T-helper 1 cell treated with Interleukin-12 subunit alpha and Interleukin-12 subunit beta and Interleukin-4 antibody, amounts not matched to agents 30 μg/mL and 1 μg/mL, for 36 hours (primary cell): ENCODE measurements around the gene REV1.
"Not testable (repeated sequence)": the region's sequence is repeated elsewhere in the genome, so short reads cannot be mapped to it uniquely, and the experiment has no call there.

Experiments
- H3K27ac Mint-ChIP-seq: one replicate; pipeline ENCODE4 v1.8.0; 2021; ENCODE audit warnings: mild to moderate bottlenecking, mixed read lengths
- H3K27me3 Mint-ChIP-seq: one replicate; pipeline ENCODE4 v1.8.0; 2021; ENCODE audit warnings: low read depth, mixed read lengths
- H3K36me3 Mint-ChIP-seq: one replicate; pipeline ENCODE4 v1.8.0; 2021; ENCODE audit warnings: low read depth, mixed read lengths
- H3K4me1 Mint-ChIP-seq: one replicate; pipeline ENCODE4 v1.8.0; 2021; ENCODE audit warnings: low read depth, mixed read lengths
- H3K4me3 Mint-ChIP-seq: one replicate; pipeline ENCODE4 v1.8.0; 2021; ENCODE audit warnings: mild to moderate bottlenecking, moderate library complexity, mixed read lengths
- H3K9me3 Mint-ChIP-seq: one replicate; pipeline ENCODE4 v1.8.0; 2021; ENCODE audit warnings: mixed read lengths

Gene REV1

DNA sequence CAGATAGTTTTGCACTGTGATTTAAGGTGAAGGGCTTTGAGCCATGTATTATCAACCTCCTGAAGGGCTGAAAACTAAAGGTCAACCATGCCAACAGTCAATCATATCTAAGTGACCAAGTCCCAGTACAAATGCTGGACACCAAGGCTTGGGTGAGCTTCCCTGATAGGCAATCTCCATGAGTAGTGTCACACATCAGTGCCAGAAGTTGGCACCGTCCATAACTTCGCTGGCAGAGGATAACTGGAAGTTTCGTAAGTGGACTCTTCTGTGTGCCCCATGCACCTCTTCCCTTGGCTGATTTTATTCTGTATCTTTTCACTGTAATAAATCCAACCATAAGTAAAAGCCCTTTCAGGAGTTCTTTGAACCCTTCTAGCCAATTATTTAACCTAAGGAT lies 13.2 kb downstream of the REV1 start:
- no peaks in the 10 kb centered on the region for H3K9me3 Mint-ChIP-seq
- H3K27me3 Mint-ChIP-seq = no peaks in the 10 kb centered on the region
- no peak overlapping the region for H3K27ac Mint-ChIP-seq
- peaks cover 5% of the 10 kb centered on the region for H3K36me3 Mint-ChIP-seq
- no peak overlapping the region for H3K4me3 Mint-ChIP-seq
- peaks cover 15% of the 10 kb centered on the region for H3K4me1 Mint-ChIP-seq

DNA sequence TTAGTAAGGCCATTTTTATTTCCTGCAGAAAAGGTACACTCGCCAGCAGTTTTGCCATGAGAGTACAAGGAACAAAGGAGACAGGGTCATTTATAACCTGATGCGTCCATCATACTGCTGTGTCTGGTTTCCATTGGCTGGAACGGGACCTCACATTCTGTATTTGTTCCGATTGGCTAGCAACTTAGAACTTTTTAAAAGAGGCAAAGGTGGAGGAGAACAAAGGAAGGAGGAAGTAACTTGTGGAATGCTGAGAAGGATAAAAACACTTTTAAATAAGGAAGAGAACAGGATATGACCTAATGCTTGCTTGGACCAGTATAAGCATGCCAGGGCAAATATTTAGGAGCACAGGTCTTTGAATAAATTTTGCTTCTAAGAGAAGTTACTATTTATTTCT lies 14.7 kb downstream of the REV1 start:
- H3K27ac Mint-ChIP-seq = not testable (repeated sequence)

DNA sequence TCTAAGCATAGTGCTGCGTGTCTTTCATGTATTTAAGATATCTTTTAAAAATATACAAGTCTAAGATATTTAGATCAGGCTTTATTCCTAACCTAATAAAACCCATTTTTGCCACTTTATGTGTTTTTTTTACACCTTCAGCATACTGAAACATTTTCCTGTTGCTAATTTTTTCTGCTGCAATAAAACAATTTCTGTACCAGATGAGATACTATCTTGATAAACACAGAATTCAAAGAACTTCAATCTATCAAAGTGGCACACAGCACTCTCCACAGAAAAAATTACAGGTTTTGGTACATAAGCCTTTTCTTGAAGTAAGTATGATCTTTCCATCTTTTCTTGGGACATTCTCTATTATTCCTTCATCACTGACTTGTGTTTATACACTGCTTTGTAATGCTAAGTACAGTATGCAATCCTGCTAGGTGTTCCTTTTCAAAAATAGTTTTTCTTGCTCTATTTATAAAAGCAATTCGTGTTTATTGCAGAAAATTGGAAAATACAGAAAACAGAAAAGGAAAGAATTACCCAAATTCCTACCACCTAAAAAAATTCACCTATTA lies 16.2 kb downstream of the REV1 start:
- peaks cover 15% of the 10 kb centered on the region for H3K4me1 Mint-ChIP-seq
- no peak overlapping the region for H3K27ac Mint-ChIP-seq
- H3K4me3 Mint-ChIP-seq = no peak overlapping the region
- H3K36me3 Mint-ChIP-seq = peaks cover 10% of the 10 kb centered on the region
- no peaks in the 10 kb centered on the region for H3K27me3 Mint-ChIP-seq
- H3K9me3 Mint-ChIP-seq = peaks cover 5% of the 10 kb centered on the region

More for the DNA sequence above, 14.7 kb downstream of the REV1 start:
- H3K4me1 Mint-ChIP-seq = peaks cover 15% of the 10 kb centered on the region
- not testable (repeated sequence) for H3K27me3 Mint-ChIP-seq, H3K4me3 Mint-ChIP-seq, H3K9me3 Mint-ChIP-seq, H3K36me3 Mint-ChIP-seq

DNA sequence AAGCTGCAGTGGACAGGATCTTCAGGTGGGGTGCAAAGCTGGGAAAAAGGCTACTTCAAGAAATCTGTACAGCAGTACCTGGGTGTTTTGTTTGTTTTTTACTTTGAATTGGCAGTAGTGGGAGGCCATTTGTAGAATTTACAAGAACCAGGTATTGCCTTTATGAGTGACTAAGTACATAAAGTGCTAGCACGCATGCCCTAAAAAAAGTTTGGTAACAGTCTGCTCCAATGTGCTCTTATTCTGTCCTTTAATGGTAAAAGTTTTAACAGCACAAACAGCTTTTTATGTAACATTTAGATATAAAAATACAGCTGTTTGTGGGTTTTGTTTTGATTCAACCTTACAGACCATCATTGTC lies 17.2 kb downstream of the REV1 start:
- no peak overlapping the region for H3K27ac Mint-ChIP-seq
- peaks cover 11% of the 10 kb centered on the region for H3K4me1 Mint-ChIP-seq
- peaks cover 5% of the 10 kb centered on the region for H3K9me3 Mint-ChIP-seq
- H3K4me3 Mint-ChIP-seq = no peak overlapping the region
- peaks cover 9% of the 10 kb centered on the region for H3K36me3 Mint-ChIP-seq
- no peaks in the 10 kb centered on the region for H3K27me3 Mint-ChIP-seq

DNA sequence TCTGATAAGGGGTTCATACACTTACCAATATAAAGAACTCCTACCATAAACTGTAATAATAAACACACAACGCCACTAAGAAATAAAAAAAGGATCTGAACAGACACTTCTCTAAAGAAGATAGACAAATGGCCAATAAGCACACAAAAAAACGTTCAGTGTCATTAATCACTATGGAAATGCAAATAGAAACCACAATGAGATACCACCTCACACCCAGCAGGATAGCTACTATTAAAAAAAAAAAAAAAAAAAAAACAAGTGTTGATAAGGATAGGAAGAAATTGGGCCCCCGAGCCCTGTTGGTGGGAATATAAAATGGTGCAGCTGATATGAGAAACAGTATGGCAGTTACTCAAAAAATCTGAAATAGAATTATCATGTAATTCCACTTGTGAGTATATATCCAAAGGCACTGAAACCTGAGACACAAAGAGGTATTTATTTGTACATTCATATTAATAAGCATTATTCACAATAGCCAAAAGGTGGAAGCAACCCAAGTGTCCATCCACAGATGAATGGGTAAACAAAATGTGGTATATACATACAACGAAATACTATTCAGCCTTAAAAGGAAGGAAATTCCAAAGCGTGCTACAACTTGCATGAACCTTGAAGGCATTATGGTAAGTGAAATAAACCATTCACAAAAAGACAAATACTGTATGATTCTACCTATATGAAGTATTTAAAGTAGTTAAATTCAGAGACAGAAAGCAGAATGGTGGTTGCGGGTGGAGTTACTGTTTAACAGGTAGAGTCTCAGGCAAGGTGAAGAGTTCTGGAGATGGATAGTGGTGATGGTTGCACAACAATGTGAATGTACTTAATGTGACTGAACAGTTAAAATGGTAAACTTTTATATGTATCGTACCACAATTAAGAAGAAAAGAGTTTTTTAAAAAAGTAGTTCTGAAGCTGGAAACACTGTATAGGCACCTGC lies 17.9 kb downstream of the REV1 start:
- H3K27me3 Mint-ChIP-seq = no peaks in the 10 kb centered on the region
- peaks cover 9% of the 10 kb centered on the region for H3K36me3 Mint-ChIP-seq
- peaks cover 5% of the 10 kb centered on the region for H3K9me3 Mint-ChIP-seq
- H3K4me3 Mint-ChIP-seq = no peak overlapping the region
- H3K27ac Mint-ChIP-seq = no peak overlapping the region
- peaks cover 8% of the 10 kb centered on the region for H3K4me1 Mint-ChIP-seq

DNA sequence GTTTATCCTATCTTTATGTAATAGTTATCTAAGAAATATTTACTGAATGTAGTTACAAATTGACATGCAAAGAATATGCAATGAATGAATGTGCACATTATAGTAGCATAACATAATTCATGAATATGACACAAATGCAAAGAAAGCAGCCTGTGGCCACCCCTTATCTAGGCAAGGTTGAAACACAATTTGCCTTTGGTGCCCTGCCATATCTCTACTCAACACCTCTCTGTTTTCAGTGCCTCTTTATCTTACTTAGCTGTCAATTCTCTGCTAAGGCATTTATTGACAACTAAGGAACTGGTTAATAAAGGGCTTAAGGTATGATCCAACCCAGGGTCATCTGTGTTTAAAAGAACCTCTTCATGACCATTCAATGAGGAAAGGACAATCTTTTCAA lies 18.9 kb downstream of the REV1 start:
- Mint-ChIP-seq H3K4me3 (no peak overlapping the region), H3K9me3 (peaks cover 5% of the 10 kb centered on the region), H3K27me3 (no peaks in the 10 kb centered on the region), H3K4me1 (peaks cover 8% of the 10 kb centered on the region), H3K36me3 (peaks cover 9% of the 10 kb centered on the region), H3K27ac (no peak overlapping the region)

DNA sequence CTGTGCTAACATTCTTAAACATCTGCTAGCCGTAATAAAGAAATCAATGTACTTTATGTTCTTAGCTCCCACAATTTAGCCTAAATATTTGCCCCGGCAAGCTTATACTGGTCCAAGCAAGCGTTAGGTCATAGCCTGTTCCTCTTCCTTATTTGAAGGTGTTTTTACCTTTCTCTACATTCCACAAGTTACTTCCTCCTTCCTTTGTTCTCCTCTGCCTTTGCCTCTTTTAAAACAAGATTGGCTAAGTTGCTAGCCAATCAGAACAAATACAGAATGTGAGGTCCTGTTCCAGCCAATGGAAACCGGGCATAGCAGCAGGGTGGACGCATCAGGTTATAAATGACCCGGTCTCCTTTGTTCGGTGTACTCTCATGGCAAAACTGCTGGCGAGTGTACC lies 19.4 kb downstream of the REV1 start:
- not testable (repeated sequence) for H3K4me3 Mint-ChIP-seq

DNA sequence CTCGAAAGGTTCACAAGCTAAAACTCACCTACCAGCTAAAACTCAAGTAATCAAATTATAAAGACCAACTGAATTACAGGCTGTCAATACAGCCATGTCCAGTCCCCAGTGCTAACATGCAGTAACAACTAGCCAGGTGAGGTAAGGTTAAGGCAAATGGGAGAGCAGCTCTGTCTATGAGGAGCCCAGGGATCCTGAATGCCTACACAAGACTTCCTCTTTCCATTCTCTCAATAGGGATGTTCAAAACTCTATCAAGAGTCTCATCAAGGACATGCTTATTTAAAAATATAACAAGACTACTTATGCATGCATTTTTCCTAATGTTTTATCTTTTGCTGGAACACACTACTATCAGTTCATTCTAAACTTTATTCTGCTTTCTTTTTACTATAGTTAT lies 20.4 kb downstream of the REV1 start:
- peaks cover 8% of the 10 kb centered on the region for H3K36me3 Mint-ChIP-seq
- peaks cover 5% of the 10 kb centered on the region for H3K9me3 Mint-ChIP-seq
- no peaks in the 10 kb centered on the region for H3K27me3 Mint-ChIP-seq
- H3K27ac Mint-ChIP-seq = no peak overlapping the region
- no peak overlapping the region for H3K4me3 Mint-ChIP-seq
- peaks cover 4% of the 10 kb centered on the region for H3K4me1 Mint-ChIP-seq

More for the DNA sequence above, 19.4 kb downstream of the REV1 start:
- not testable (repeated sequence) for H3K36me3 Mint-ChIP-seq, H3K27ac Mint-ChIP-seq, H3K9me3 Mint-ChIP-seq, H3K27me3 Mint-ChIP-seq, H3K4me1 Mint-ChIP-seq

DNA sequence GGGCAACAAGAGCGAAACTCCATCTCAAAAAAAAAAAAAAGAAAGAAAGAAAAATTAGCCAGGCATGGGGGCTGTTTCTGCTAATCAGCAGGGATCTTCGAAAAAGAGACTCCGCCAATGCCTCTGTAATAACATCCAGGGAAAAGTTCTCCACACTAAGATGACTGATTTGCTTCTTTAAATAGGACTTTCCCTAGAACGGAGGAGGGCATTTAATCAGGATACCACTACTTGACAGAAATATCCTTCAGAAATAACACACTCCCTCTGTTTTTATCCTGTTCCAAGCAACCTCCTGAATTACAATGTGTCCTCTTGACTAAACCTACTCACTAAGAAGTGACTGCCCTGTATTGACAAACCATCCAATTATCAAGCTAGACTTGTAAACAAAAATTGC lies 21.7 kb downstream of the REV1 start:
- peaks cover 5% of the 10 kb centered on the region for H3K9me3 Mint-ChIP-seq
- H3K4me1 Mint-ChIP-seq = no peaks in the 10 kb centered on the region
- peaks cover 7% of the 10 kb centered on the region for H3K36me3 Mint-ChIP-seq
- H3K27me3 Mint-ChIP-seq = no peaks in the 10 kb centered on the region
- no peak overlapping the region for H3K4me3 Mint-ChIP-seq
- no peak overlapping the region for H3K27ac Mint-ChIP-seq

DNA sequence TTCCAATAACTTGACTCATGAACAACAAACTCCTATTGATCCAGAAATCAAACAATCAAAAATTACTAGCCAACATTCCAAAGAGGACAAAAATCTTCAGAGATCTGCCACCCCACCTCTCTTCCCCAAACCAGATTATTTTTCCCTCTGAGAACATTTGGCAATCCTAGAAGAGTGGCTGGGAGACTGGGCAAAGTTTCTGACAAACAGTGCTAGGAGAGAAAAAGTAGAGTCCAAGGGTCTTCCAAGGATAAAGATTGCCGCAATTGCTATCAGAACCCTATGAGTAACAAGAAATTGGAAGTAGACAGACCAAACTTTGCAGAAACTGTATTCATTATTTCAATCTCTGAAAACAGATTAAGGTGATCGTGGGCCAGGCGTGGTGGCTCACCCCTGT lies 22.4 kb downstream of the REV1 start:
- Mint-ChIP-seq H3K9me3 (peaks cover 5% of the 10 kb centered on the region), H3K27me3 (no peaks in the 10 kb centered on the region), H3K36me3 (peaks cover 7% of the 10 kb centered on the region), H3K4me1 (no peaks in the 10 kb centered on the region), H3K27ac (no peak overlapping the region), H3K4me3 (no peak overlapping the region)

DNA sequence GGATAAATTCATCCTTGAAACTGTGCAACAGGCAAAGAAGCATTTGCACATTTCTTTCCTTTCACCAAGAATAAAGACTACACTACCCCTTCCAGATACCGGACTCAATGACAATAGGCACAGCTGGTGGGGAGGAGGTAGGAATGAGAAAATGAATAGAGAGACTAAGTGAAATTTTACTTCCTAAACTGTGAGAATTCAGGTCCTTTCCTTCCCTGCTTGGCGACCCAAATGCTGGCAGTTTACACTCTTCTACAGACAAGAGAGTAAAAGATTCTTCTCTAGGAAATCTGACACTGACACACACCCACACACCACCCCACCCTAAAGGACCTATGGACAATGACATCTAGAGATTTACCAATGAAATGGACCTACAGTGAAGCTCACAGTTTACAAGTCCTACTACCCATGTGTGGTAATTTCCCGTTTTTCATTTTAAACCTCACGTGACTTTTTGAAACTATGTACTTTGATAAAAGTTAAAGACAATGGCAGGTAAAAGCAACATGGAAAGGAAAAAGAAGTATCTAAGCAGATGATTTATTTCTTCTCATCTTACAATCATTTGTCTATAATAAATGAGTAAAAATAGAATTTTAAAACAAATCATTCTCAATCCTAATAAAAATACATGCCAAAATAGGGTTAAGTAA lies 27.9 kb downstream of the REV1 start:
- Mint-ChIP-seq H3K9me3 (no peaks in the 10 kb centered on the region), H3K36me3 (peaks cover 34% of the 10 kb centered on the region), H3K4me3 (no peak overlapping the region), H3K27me3 (no peaks in the 10 kb centered on the region), H3K4me1 (peaks cover 2% of the 10 kb centered on the region), H3K27ac (no peak overlapping the region)

DNA sequence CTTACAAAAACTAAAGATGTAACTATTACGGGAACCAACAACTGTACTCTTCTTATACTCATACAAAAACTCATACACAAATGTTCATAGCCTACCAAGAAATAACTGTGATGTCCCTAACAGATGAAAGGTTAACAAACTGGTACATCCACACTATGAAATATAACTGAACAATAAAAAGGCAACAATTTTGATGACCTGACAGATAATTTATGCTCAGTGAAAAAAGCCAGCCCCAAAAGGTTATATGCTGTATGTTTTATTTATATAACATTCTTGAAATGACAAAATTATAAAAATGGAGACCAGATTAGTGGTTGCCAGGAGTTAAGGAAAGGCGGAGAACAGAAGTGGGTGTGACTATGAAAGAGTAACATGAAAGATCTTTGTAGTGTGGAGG lies 31.3 kb downstream of the REV1 start:
- H3K4me1 Mint-ChIP-seq = peaks cover 2% of the 10 kb centered on the region
- H3K9me3 Mint-ChIP-seq = no peaks in the 10 kb centered on the region
- no peak overlapping the region for H3K4me3 Mint-ChIP-seq
- H3K27me3 Mint-ChIP-seq = no peaks in the 10 kb centered on the region
- H3K36me3 Mint-ChIP-seq = peaks cover 43% of the 10 kb centered on the region
- H3K27ac Mint-ChIP-seq = no peak overlapping the region

DNA sequence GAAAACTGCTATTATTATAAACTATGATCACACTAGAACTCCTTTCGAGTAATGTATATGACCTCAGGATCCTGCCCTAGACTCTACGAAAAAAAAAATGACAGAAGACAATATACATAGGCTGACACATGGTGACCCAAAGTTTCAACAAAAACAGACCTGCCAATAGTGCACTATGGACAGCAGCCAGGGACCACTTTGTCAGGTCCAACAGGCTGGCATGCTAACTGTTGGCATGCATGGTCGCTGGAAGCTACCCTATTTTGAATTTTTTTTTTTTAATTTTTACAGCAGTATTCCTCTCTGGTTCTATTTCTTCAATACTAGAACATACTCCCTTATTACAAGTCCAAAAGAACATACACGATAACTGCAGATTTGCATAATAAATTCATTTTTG lies 38.1 kb downstream of the REV1 start:
- Mint-ChIP-seq H3K4me1 (no peaks in the 10 kb centered on the region), H3K4me3 (no peak overlapping the region), H3K27me3 (no peaks in the 10 kb centered on the region), H3K9me3 (no peaks in the 10 kb centered on the region), H3K27ac (no peak overlapping the region), H3K36me3 (peaks cover 33% of the 10 kb centered on the region)

DNA sequence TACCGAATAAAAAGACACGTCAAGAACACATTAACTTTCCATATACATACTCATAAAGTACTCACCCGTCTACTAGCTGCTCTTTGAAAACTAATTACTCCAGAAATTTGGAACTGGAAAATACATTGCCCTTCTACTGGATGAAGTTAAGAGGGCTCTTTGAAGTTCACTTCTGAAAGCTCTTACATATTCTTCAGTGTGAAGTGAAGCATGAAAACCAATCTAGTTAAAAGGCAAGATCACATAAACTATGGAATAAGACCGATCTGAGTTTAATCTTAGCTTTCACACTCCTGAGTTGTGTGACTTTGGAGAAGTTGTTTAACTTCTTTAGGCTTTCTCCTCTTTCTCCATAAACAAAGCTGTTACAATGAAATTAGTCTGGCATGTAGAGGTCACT lies 38.5 kb downstream of the REV1 start:
- Mint-ChIP-seq H3K27me3 (no peaks in the 10 kb centered on the region), H3K36me3 (peaks cover 35% of the 10 kb centered on the region), H3K27ac (no peak overlapping the region), H3K4me3 (no peak overlapping the region), H3K9me3 (no peaks in the 10 kb centered on the region), H3K4me1 (no peaks in the 10 kb centered on the region)

DNA sequence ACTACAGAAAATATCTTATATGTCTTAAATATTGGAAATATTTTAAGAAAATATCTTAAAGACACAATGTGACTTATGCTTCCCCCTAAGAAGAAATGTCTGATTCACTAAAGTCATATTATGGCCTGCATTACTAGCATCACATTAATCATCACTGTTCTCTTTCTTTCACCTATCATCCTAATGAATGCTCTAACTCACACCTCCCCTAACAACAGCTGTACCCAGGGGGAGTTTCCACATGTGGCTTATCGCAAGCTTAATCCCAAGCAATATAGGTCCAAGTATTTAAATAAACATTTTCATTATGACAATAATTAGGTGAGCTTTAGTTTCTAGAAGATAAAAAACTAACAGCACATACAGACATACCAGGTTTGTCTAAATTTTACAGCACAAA lies 39.6 kb downstream of the REV1 start:
- Mint-ChIP-seq H3K4me3 (no peak overlapping the region), H3K4me1 (peaks cover 2% of the 10 kb centered on the region), H3K9me3 (no peaks in the 10 kb centered on the region), H3K36me3 (peaks cover 33% of the 10 kb centered on the region), H3K27me3 (no peaks in the 10 kb centered on the region), H3K27ac (no peak overlapping the region)
